SK-N-SH (cell line): ENCODE measurements around the gene EIF2D. TPM values are rescaled to one million over a fixed set of nuclear protein-coding genes. Genes with fewer than 3 reads are reported as not detected.

ENCODE experiments used
- CTCF ChIA-PET: fragments of 300-600, 350-600 bp; formaldehyde crosslinking; extraction: SDS; loops from one replicate; lab custom pipeline; 2021; lab: Yijun Ruan, JAX
- POLR2A ChIA-PET: fragments of 350-600 bp; sonication (Branson Sonifier 250); formaldehyde crosslinking; extraction: SDS; loops from one replicate; lab custom pipeline; 2020; ENCODE audit warnings: antibody characterized with exemption, inconsistent platforms; lab: Yijun Ruan, JAX
- DNase-seq: peaks from one replicate; pipeline ENCODE4 v3.0.0; 2012
- H2AFZ ChIP-seq: fragments of 200-600 bp; sonication (generic); 2 replicates; pipeline ENCODE4 v1.8.1; 2016; ENCODE audit warnings: antibody characterized with exemption, mild to moderate bottlenecking, low read depth
- H3F3A ChIP-seq: fragments of 200-600 bp; sonication (generic); replicated peaks from 2 replicates; pipeline ENCODE3; 2016; ENCODE audit warnings: antibody characterized with exemption, mild to moderate bottlenecking; ENCODE audit not compliant: insufficient read depth
- H3K27ac ChIP-seq, 2 experiments: fragments of 200-500 bp in 1 of 2; fragments of 200-600 bp in 1 of 2; sonication (Bioruptor generic) in 1 of 2; sonication (generic), shearing (Covaris generic) in 1 of 2; 2 replicates each; pipeline versions ENCODE4 v1.5.1 to v1.6.1; 2014 to 2016; ENCODE audit warnings: low read depth in 2 of 2, inconsistent platforms in 1 of 2, low read length in 1 of 2, mild to moderate bottlenecking in 1 of 2, mixed read lengths in 1 of 2
- H3K27me3 ChIP-seq: fragments of 200-600 bp; sonication (generic), shearing (Covaris generic); 2 replicates; pipeline ENCODE4 v1.6.1; 2016; ENCODE audit warnings: mixed run types; ENCODE audit not compliant: insufficient read depth
- H3K36me3 ChIP-seq, 2 experiments: fragments of 200-500 bp in 1 of 2; fragments of 200-600 bp in 1 of 2; sonication (Bioruptor generic) in 1 of 2; sonication (generic) in 1 of 2; replicated peaks in 1 of 2; 2 replicates each; pipeline versions ENCODE3 to v1.5.1; 2014 to 2016; ENCODE audit warnings: low read length in 1 of 2, mild to moderate bottlenecking in 1 of 2; ENCODE audit not compliant: insufficient read depth in 2 of 2, control insufficient read depth in 1 of 2
- H3K4me1 ChIP-seq, 2 experiments: fragments of 200-500 bp in 1 of 2; fragments of 200-600 bp in 1 of 2; sonication (Bioruptor generic) in 1 of 2; sonication (generic), shearing (Covaris generic) in 1 of 2; 2 replicates each; pipeline versions ENCODE4 v1.5.1 to v1.6.1; 2014 to 2016; ENCODE audit warnings: low read depth in 1 of 2, low read length in 1 of 2, mixed run types in 1 of 2; ENCODE audit not compliant: insufficient read depth in 2 of 2, control insufficient read depth in 1 of 2
- H3K4me2 ChIP-seq: fragments of 200-600 bp; sonication (generic), shearing (Covaris generic); 2 replicates; pipeline ENCODE4 v1.6.1; 2017; ENCODE audit warnings: mixed run types
- H3K4me3 ChIP-seq, 2 experiments: fragments of 200-500 bp in 1 of 2; fragments of 200-600 bp in 1 of 2; sonication (Bioruptor generic) in 1 of 2; sonication (generic), shearing (Covaris generic) in 1 of 2; 2 replicates each; pipeline versions ENCODE4 v1.5.1 to v1.8.1; 2014 to 2016; ENCODE audit warnings: low read depth in 2 of 2, inconsistent platforms in 1 of 2, low read length in 1 of 2, mild to moderate bottlenecking in 1 of 2, mixed read lengths in 1 of 2, moderate library complexity in 1 of 2
- H3K79me2 ChIP-seq: fragments of 200-600 bp; sonication (generic); 2 replicates; pipeline ENCODE4 v1.8.1; 2017; ENCODE audit warnings: mild to moderate bottlenecking; ENCODE audit not compliant: insufficient read depth
- H3K9ac ChIP-seq: fragments of 200-600 bp; sonication (generic); 2 replicates; pipeline ENCODE4 v1.6.1; 2017; ENCODE audit warnings: mixed run types
- H3K9me2 ChIP-seq: fragments of 200-600 bp; sonication (generic); 2 replicates; pipeline ENCODE4 v1.6.1; 2017; ENCODE audit warnings: mixed run types
- H3K9me3 ChIP-seq: fragments of 200-600 bp; sonication (generic); 2 replicates; pipeline ENCODE4 v1.6.1; 2017; ENCODE audit warnings: mixed run types, mild to moderate bottlenecking, moderate library complexity
- H4K20me1 ChIP-seq: fragments of 200-600 bp; sonication (generic); 2 replicates; pipeline ENCODE4 v1.6.1; 2017; ENCODE audit warnings: mild to moderate bottlenecking, mixed run types; ENCODE audit not compliant: insufficient read depth
- CHD2 ChIP-seq: fragments of 150-350 bp; IDR thresholded peaks from 2 replicates; pipeline ENCODE4 v1.6.1; 2018; ENCODE audit warnings: low read length; ENCODE audit not compliant: partially characterized antibody
- ELF1 ChIP-seq: IDR thresholded peaks from 2 replicates; pipeline ENCODE4 v1.4.0; 2012
- FOXJ3 ChIP-seq: sonication (generic); formaldehyde crosslinking; IDR thresholded peaks from 2 replicates; pipeline ENCODE4 v1.5.1; 2020; ENCODE audit warnings: mild to moderate bottlenecking, missing genetic modification reagents
- FOXM1 ChIP-seq: IDR thresholded peaks from 2 replicates; pipeline ENCODE4 v1.4.0; 2012; ENCODE audit warnings: low read depth, mild to moderate bottlenecking
- MAX ChIP-seq: IDR thresholded peaks from 2 replicates; pipeline ENCODE4 v1.4.0; 2012; ENCODE audit warnings: low read depth
- RAD21 ChIP-seq: IDR thresholded peaks from 2 replicates; pipeline ENCODE4 v1.6.1; 2012; ENCODE audit warnings: mild to moderate bottlenecking, low read length
- RCOR1 ChIP-seq: fragments of 150-350 bp; IDR thresholded peaks from 2 replicates; pipeline ENCODE4 v1.6.1; 2017; ENCODE audit warnings: antibody characterized with exemption, low read length
- RXRA ChIP-seq: IDR thresholded peaks from 2 replicates; pipeline ENCODE4 v1.4.0; 2012; ENCODE audit warnings: low read depth, mild to moderate bottlenecking, borderline replicate concordance
- SIN3A ChIP-seq: IDR thresholded peaks from 2 replicates; pipeline ENCODE4 v1.6.1; 2012; ENCODE audit warnings: low read depth, mild to moderate bottlenecking, low read length, moderate library complexity, borderline replicate concordance
- TEAD4 ChIP-seq: IDR thresholded peaks from 2 replicates; pipeline ENCODE4 v1.4.0; 2012; ENCODE audit warnings: mild to moderate bottlenecking, borderline replicate concordance; ENCODE audit not compliant: insufficient read depth
- WGBS: methylation state at CpG from one replicate; pipeline ENCODE4 v1.1.6; 2017; ENCODE audit warnings: low lambda C conversion rate; 5-methylcytosine and 5-hydroxymethylcytosine counted together
- polyA plus RNA-seq, 3 experiments: library from polyadenylated mRNA; depleted of rRNA; stranded (reverse); fragments of >200 nt; gene quantifications; 2 replicates each; pipeline ENCODE4 v1.2.3, GENCODE V29; 2012
- TF ChIP-seq, protein P1 (sequence below): fragments of 200-600 bp; sonication (generic); IDR thresholded peaks from 2 replicates; pipeline ENCODE4 v1.6.1; 2017; ENCODE audit warnings: antibody characterized with exemption, mild to moderate bottlenecking, moderate library complexity

Gene EIF2D
- polyA plus RNA-seq, 1 of the 3 experiments (the other 2 are of a cell fraction): 59.5 TPM

DNA sequence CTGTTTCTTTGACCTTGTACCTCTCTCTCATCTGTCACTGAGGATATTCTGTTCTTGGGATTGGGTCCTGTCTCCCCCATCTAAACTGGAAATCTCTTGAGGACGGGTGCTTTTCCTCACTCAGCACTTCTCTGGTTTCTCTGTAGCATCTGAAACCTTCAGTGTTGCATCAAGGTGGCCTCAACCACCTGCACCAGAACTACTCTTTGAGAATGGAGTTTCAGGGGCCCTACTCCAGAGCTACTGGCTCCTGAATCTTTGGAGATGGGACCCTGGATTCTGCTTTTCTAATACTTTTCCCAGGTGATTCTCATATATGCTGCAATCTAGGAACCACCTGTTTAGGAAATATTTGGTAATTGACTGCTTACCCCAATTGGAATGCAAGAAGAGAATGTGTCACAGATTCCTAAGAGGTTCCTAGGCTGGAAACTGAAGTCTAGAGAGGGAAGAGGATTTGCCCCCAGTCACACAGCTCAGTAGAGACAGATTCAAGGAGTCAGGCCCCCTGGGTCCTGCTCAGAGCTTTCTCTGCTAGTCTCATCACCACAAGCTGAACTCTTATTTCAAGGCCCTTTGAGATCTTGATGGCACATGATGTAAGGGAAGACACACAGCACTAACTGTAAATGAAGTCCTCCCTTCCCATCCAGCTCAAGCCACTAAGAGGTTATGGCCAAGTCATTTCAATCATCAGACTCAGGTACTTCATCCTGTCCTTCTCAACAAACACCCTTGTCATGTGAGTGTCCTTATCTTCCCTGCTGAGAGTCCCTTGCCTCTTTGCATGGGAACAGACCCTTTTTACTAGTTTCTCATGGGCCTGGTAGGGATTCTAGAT lies 48.7 kb downstream of the EIF2D start:
- TF ChIP-seq ELF1 (no peak), RXRA (no peak), TEAD4 (no peak), FOXJ3 (no peak), RAD21 (no peak), FOXM1 (no peak), CHD2 (no peak), SIN3A (no peak)
- TF ChIP-seq, protein P1, sequence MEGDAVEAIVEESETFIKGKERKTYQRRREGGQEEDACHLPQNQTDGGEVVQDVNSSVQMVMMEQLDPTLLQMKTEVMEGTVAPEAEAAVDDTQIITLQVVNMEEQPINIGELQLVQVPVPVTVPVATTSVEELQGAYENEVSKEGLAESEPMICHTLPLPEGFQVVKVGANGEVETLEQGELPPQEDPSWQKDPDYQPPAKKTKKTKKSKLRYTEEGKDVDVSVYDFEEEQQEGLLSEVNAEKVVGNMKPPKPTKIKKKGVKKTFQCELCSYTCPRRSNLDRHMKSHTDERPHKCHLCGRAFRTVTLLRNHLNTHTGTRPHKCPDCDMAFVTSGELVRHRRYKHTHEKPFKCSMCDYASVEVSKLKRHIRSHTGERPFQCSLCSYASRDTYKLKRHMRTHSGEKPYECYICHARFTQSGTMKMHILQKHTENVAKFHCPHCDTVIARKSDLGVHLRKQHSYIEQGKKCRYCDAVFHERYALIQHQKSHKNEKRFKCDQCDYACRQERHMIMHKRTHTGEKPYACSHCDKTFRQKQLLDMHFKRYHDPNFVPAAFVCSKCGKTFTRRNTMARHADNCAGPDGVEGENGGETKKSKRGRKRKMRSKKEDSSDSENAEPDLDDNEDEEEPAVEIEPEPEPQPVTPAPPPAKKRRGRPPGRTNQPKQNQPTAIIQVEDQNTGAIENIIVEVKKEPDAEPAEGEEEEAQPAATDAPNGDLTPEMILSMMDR: no peak
- TF ChIP-seq, all 33 proteins: peak for 0
- Histone ChIP-seq H3K9ac (no peak overlapping the region), H3K27ac (no peak overlapping the region), H4K20me1 (no peaks in the 10 kb centered on the region), H3K36me3 (no peaks in the 10 kb centered on the region), H3K4me1 (no peaks in the 10 kb centered on the region), H3K79me2 (no peaks in the 10 kb centered on the region), H3K4me2 (no peak overlapping the region), H3K9me3 (no peaks in the 10 kb centered on the region), H3K27me3 (no peaks in the 10 kb centered on the region), H3K9me2 (no peaks in the 10 kb centered on the region), H3F3A (no peaks in the 10 kb centered on the region), H3K4me3 (no peak overlapping the region), H2AFZ (no peak overlapping the region)
- no peak for DNase-seq
- 79% methylated on average over 1 of the region's 1 CpG for WGBS
- POLR2A ChIA-PET: no interaction called here
- CTCF ChIA-PET: interaction anchor here (0.6 to 2.4 kb wide), 5 partner anchors 8 to 465 kb away, joined by 3 to 12 read pairs (median 10); no protein-coding TSS in a partner anchor

DNA sequence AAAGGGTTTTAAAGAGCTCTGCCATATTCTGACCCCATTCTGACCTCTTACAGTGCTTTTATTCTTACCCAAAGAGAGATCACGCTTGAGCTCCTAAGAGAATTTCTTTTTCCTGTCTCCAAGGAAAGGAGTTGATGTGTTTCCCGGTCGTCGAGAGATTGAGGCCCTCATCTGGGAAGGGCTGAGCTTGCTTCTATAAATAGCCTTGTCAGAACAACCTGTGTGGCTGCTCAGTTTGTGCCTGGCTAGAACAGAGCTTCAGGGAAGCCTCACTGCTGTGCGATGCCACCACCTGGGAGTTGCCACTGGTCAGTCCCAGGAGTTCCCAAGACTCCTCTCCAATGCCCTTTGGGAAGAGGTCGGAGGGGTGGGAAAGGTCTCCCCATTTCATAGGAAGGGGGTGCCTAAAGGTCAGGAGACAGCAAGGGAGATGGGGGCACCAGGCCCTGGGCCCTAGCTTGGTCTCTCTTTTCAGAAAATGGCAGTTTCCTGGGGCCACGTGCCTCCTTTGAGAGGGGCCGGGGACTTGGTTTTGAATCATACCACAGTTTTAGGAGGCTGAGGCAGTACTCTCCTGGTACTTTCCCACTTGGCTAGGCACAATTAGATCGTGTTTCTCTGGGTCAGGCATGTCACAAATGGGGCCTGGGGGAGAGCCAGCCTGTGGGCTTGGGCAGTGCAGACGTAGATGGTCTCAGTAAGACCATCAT lies 52.1 kb downstream of the EIF2D start:
- Histone ChIP-seq H3K9me2 (no peaks in the 10 kb centered on the region), H3K79me2 (no peaks in the 10 kb centered on the region), H2AFZ (no peak overlapping the region), H3K9ac (no peak overlapping the region), H3K27ac (no peak overlapping the region), H4K20me1 (no peaks in the 10 kb centered on the region), H3K4me3 (no peak overlapping the region), H3K4me1 (peaks cover 0 to 10% of the 10 kb centered on the region in 2 experiments; a peak in 2 of 4 replicates), H3K27me3 (no peaks in the 10 kb centered on the region), H3K4me2 (no peak overlapping the region), H3F3A (no peaks in the 10 kb centered on the region), H3K9me3 (no peaks in the 10 kb centered on the region), H3K36me3 (no peaks in the 10 kb centered on the region)
- 84% methylated on average over 10 of the region's 10 CpGs for WGBS
- DNase-seq: no peak
- CTCF ChIA-PET: interaction anchor here (1.0 to 3.3 kb wide), 6 partner anchors 15 to 70 kb away, joined by 3 to 20 read pairs (median 5); partner anchors contain the start of gene EIF2D
- POLR2A ChIA-PET: no interaction called here
- TF ChIP-seq MAX: no peak
- TF ChIP-seq RCOR1: no peak
